C4-2B (cell line): Measurements from ENCODE around the gene LRRC28.

Experiments
- CTCF ChIP-seq: fragments of 450-650 bp; conservative IDR thresholded peaks from 2 replicates; pipeline ENCODE4 v1.5.1; 2017; ENCODE audit warnings: mild to moderate bottlenecking
- ZFX ChIP-seq: fragments of 450-650 bp; IDR thresholded peaks from 2 replicates; pipeline ENCODE4 v1.6.1; 2017

- no peak for TF ChIP-seq CTCF
- TF ChIP-seq ZFX: no peak
Observed at GRCh38 chr15:99326235-99326634, 75.0 kb downstream of the LRRC28 start.
